ENCODE results near the gene PLPP1. TPM values are rescaled to one million over a fixed set of nuclear protein-coding genes. Genes with fewer than 3 reads are reported as not detected.
"Not testable (repeated sequence)": the region's sequence is repeated elsewhere in the genome, so short reads cannot be mapped to it uniquely, and the experiment has no call there.

Gene PLPP1
- total RNA-seq, 2 donors from 2014 or later, result 10.8 to 12.5 TPM

DNA sequence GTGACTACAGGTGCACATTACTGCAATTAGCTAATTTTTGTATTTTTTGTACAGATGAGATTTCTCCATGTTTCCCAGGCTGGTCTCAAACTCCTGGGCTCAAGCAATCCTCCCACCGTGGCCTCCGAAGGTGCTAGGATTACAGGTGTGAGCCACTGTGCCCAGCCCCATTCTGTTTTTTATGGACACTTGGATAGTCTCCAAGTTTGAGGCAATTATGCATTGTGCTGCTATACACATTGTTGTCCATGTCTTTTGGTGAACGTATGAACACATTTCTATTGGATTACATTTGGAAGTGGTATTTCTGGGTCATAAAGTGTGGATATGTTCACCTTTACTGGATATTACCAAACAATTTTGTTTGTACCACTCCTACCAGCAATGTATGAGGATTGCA is 22.4 kb upstream of the PLPP1 start:
- H3K27ac Mint-ChIP-seq, result no peak overlapping the region
- ATAC-seq (no peak), DNase-seq (ENCODE audit: low spot score in 2 of 2) (no peak)
- no peaks in the 10 kb centered on the region for H3K9me3 Mint-ChIP-seq
- H3K36me3 Mint-ChIP-seq, result no peaks in the 10 kb centered on the region

DNA sequence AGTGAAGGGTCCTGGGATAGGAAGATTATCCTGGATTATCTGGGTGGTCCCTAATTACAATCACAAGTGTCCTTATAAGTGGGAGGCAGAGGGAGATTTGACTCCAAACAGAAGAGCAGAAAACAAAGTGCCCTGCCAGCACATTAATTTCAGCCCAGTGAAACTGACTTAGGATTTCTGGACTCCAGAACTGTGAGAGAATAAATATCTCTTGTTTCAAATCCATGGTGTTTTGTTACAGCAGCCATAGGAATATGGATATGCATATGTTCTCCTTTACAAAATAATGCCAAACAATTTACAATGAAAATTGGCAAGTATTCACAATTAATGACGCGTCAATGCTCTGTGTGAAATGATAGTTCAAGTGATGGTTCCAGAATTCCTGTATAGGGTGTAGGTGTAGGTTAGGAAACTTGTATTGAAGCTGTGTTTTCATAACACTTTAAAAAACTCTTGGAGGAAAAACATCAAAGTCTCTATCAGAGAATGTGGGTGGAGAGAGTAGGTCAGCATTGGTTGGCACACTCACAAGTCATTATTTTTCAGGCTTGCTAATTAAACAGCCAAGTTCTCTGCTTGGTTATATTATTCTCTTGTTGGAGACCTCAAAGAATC is 19.9 kb upstream of the PLPP1 start:
- ATAC-seq, result no peak
- no peak for DNase-seq (ENCODE audit: low spot score in 2 of 2)
- Mint-ChIP-seq H3K36me3 (no peaks in the 10 kb centered on the region), H3K9me3 (no peaks in the 10 kb centered on the region), H3K27ac (no peak overlapping the region)

DNA sequence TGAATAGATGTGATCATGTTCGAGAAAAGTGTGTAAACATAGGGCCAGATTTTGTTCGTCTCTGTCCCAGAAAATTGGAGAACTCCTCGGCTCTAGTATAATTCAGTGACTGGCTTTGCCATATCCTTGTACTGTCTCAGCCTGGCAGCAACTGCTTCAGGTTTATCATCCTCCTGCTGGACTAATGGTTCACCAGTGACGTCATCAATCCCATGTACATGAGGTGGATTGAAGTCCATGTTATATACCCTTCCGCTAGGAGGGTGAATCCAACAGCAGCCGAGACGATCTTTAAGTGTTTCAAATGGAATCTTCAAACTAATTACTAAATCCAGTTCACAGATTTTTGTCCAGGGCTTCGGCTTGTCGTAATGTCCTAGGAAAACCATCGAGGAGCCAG is 17.1 kb upstream of the PLPP1 start:
- Mint-ChIP-seq H3K9me3 (no peaks in the 10 kb centered on the region), H3K36me3 (no peaks in the 10 kb centered on the region), H3K27ac (no peak overlapping the region)
- ATAC-seq (no peak), DNase-seq (ENCODE audit: low spot score in 2 of 2) (no peak)

DNA sequence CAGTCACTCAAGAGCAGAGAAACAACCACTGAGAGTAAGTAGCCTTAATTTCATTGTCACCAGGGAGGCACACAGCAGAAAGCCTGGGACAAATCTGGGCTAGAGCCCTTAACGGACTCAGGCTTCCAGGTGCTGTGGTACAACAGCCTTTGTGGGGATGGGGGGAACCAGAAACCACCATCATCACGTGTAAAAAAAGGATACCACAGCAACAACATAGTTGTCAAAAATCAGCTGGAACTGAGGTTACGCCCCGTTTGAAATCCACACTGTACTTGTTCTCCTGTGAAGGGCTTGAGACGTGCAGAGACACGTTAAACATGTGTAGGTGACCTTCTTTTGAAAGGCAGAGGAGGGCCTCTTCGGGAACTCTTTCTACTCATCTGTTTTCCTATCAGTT is 16.6 kb upstream of the PLPP1 start:
- no peak for DNase-seq (ENCODE audit: low spot score in 2 of 2)
- Mint-ChIP-seq H3K9me3 (no peaks in the 10 kb centered on the region), H3K36me3 (no peaks in the 10 kb centered on the region), H3K27ac (no peak overlapping the region)
- ATAC-seq, result no peak

DNA sequence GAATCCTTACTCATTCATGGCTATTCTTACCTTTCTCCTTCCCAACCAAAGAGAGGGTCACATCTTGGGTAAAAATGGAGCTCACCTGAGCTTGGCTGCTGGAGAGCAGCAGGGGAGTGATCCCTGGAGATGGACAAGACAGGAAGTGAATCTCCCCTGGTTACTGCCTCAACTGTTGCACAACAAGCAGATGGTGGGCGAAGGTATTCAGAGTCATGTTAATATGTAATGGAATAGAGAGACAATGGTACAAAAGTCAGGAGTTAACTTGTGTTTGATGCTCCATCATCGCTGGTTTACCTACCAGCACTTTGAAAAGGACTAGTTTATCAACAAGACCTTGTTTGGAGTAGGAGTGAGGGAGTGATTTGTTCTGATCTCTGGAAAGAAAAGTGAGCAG is 13.0 kb upstream of the PLPP1 start:
- DNase-seq (ENCODE audit: low spot score in 2 of 2), result no peak
- Mint-ChIP-seq H3K9me3 (no peaks in the 10 kb centered on the region), H3K36me3 (no peaks in the 10 kb centered on the region), H3K27ac (no peak overlapping the region)
- ATAC-seq, result no peak

DNA sequence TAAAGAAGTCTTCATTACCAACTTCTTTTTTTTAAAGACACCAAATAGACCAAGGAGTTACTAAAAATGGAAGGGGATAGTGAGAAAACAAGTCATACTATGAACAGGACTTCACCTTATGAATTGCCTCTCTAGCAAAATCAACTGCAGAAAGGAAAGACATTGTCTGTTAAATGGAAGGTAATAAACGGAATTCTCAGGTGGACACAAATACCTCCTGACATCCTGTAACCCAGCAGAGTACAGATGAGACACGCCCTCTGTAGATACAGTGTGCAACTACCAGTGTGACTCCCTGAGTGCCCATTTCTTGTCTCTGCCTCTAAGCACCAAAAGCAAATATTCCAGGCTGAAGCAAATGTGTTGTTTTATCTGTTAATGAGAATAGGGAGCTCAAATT is 12.2 kb upstream of the PLPP1 start:
- Mint-ChIP-seq H3K36me3 (no peaks in the 10 kb centered on the region), H3K9me3 (no peaks in the 10 kb centered on the region), H3K27ac (no peak overlapping the region)
- DNase-seq (ENCODE audit: low spot score in 2 of 2) (no peak), ATAC-seq (peak in 1 of 2 donors; percentile 57)

DNA sequence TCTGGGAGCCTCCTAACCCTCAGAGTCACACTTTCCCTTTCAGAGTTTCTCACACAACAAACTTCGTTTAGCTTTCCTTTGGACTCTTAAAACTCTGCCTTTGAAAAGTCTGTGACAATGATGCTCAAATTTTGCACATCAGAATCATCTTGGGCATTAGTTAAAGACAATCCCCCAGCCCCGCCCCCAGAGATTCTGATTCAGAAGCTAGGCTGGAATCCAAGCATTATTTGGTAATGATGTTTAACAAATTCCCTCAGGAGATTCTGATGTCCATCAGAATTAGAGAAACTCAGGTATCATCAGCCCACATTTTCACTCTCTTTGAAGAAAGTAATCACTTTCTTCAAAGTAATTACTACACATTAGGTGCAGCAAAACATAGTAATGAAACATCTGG is 9.6 kb upstream of the PLPP1 start:
- H3K27ac Mint-ChIP-seq, result no peak overlapping the region
- no peak for DNase-seq (ENCODE audit: low spot score in 2 of 2)
- H3K36me3 Mint-ChIP-seq, result no peaks in the 10 kb centered on the region
- ATAC-seq, result no peak
- H3K9me3 Mint-ChIP-seq, result no peaks in the 10 kb centered on the region

DNA sequence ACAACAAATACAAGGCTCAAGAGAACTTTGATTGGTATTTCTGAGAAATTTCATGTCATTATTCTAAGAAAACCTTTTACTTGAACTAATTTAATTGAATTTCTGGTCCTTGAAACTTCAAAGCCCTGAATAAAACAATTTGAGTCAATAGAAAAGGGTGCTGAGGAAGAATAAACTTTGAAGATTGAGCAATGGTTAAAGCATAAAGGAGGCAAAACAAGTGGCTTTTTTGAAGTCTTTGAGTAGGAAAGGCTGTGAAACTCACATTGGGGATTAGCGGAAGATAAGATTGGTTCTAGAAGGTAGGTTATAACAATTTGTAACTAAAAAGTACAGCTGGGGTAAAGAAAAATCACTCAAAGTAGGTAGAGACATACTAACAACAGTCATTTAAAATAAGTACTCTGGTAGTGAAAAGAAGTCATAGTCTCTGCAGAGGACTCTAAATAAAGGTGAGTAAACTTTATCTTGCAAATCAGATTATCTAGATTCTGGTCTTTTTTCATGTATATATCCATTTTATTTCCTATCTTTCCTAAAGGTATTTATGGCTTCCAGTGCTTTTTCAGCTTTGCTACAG is 6.4 kb upstream of the PLPP1 start:
- DNase-seq (ENCODE audit: low spot score in 2 of 2) (no peak), ATAC-seq (peak; percentile 39 to 83)
- Mint-ChIP-seq H3K27ac (peak overlapping the region in 1 of 2 donors; percentile 18), H3K9me3 (no peaks in the 10 kb centered on the region), H3K36me3 (no peaks in the 10 kb centered on the region)

DNA sequence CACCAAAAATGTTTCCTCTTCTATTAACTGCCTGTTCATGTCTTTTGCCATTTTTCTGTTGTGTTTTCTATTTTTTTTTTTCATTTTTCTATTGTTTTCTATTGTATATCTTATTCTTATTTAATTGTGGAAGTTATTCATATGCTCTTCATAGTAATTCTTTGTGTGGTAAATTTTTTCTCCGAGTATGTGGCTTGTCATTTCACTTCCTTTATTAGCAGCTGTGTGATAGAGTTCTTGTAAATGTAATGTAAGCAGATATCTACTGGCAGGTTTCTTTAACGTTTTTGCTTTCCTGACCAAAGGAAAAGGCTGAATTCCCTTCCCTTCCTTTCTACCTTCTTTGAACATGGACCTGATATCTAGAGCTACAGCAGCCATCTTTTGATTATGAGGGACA is 5.8 kb upstream of the PLPP1 start:
- no peak for ATAC-seq
- DNase-seq (ENCODE audit: low spot score in 2 of 2), result no peak
- Mint-ChIP-seq H3K36me3 (no peaks in the 10 kb centered on the region), H3K27ac (peak overlapping the region in 1 of 2 donors; percentile 18), H3K9me3 (no peaks in the 10 kb centered on the region)

DNA sequence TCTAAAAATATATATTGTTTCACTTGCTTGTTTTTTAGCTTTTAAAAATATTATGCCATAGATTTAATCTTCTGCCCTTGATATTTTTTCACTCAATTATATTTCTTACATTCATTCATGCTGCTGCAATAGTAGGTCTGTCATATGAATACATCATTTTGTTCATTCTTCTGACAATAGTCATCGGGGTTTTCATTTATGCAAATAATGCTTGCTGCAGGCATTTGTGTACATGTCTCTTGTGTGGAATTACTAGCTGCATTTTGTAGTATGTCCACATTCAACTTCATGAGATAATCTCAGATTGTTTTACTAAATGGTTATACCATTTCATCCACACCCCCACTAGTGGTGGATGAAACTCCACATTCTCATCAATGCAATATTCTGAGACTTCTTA is 5.3 kb upstream of the PLPP1 start:
- Mint-ChIP-seq H3K27ac (no peak overlapping the region), H3K9me3 (no peaks in the 10 kb centered on the region), H3K36me3 (no peaks in the 10 kb centered on the region)
- ATAC-seq, result no peak
- DNase-seq (ENCODE audit: low spot score in 2 of 2), result no peak

DNA sequence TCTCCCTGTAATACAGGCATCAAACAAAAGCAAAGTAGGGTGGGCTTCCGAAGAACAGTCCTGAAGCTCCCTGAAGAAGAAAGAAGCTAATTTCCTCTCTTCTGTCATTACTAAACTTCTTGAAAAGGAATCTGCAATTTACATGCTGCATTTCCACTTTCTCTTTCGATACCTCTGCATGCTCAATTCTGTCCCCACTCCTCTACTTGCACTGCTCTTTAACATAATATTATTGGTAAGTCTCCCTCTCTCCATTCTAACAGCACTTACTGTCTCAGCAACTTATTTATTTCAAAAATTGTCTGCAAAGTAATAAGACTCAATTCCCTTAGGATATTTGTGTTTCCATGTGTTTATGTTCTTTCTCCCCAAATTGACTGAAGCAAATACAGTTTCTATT is 3.9 kb upstream of the PLPP1 start:
- no peaks in the 10 kb centered on the region for H3K9me3 Mint-ChIP-seq
- no peaks in the 10 kb centered on the region for H3K36me3 Mint-ChIP-seq
- DNase-seq (ENCODE audit: low spot score in 2 of 2), result no peak
- no peak for ATAC-seq
- H3K27ac Mint-ChIP-seq, result peak overlapping the region in 1 of 2 donors; percentile 52

DNA sequence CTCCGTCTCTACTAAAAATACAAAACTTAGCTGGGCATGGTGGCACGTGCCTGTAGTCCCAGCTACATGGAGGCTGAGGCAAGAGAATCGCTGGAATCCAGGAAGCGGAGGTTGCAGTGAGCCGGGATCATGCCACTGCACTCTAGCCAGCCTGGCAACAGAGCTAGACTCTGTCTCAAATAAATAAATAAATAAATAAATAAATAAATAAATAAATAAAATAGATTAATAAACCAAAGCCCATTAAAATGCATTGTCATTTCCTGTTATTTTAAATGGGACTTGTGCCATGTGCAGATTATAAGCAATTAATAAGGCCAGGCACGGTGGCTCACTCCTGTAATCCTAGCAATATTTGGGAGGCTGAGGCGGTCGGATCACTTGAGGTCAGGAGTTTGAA is 2.6 kb upstream of the PLPP1 start:
- not testable (repeated sequence) for ATAC-seq; DNase-seq (ENCODE audit: low spot score in 2 of 2); H3K36me3 Mint-ChIP-seq; H3K9me3 Mint-ChIP-seq; H3K27ac Mint-ChIP-seq

DNA sequence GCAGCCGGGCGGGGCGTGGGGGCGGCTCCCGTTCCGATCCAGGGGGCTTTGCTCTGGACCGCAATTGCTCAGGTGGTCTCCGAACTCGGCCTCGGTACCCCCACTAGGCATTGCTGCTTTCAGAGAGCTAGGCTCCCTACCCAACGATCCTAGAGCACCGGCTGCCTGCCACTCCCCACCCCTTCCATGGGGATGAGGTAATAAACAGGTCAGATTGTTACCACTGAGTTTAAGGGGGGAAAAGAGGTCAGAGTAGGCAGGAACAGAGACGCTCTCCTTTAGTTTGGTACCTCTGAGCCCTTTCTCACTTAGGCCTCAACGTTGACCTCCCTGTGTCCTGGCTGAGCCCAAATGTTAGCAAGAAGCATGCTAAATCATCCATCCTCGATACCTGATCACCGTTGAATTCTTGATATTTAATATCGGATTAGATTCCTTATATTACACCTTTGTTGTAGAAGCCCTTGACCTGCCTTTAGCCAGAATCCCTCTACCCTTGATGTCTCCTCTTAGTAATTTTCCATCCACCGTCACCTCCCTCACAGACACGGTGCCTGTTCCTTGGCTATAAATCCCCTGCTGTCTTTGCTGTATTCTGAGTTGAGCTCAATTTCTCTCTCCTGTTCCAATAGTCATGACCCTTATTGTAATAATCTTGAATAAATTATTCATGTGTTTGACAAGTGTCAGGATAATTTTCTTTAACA is 588 bp upstream of the PLPP1 start:
- peaks cover 0 to 3% of the 10 kb centered on the region in 2 donors for H3K36me3 Mint-ChIP-seq
- no peaks in the 10 kb centered on the region for H3K9me3 Mint-ChIP-seq
- DNase-seq (ENCODE audit: low spot score in 2 of 2) (no peak), ATAC-seq (peak in 1 of 2 donors; percentile 21)
- H3K27ac Mint-ChIP-seq, result peak overlapping the region; percentile 17 to 89

DNA sequence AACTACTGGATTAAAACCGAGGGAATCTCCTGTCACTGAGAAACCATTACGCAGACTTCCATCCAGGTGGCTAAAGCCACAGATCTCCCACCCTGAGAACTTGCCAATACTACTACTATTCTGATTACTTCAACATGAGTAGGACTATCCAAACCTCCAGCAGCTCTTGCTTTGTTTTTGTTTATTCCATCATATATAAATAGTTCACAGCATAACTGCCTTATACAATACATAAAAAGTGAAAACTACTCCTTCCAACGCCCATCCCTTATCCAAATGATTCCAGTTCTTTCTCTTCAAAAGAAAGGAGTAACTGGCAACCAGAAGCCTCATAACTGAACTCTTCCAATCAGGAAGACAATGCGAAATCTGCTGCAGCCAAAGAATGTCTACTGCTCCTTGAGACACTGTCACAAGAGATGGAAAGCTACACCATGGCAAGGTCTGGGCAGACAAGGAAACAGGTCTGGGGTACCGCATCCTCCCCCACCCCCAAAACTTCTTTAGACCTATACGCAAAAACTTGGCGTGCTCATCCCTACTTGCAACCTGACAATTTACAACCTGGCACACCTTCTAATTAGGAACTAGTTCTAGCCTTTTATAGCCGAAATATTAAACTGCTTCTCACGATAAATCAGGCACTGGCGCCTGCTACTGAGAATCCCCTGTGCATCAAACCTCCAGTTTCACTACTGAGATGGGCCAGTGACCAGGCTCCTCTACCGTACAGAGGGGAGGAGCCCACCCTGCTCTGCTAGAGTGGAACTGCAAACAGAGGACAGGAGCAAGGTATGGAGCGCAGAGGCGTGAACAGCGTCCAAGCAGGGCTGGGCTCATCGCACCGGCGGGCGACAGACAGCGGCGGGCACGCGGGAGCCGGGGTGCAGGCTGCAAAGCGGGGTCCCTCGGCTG is 986 bp downstream of the PLPP1 start:
- no peak for DNase-seq (ENCODE audit: low spot score in 2 of 2)
- ATAC-seq, result peak; percentile 39 to 49
- peak overlapping the region; percentile 74 to 89 for H3K27ac Mint-ChIP-seq
- H3K9me3 Mint-ChIP-seq, result no peaks in the 10 kb centered on the region
- H3K36me3 Mint-ChIP-seq, result peaks cover 0 to 5% of the 10 kb centered on the region in 2 donors

DNA sequence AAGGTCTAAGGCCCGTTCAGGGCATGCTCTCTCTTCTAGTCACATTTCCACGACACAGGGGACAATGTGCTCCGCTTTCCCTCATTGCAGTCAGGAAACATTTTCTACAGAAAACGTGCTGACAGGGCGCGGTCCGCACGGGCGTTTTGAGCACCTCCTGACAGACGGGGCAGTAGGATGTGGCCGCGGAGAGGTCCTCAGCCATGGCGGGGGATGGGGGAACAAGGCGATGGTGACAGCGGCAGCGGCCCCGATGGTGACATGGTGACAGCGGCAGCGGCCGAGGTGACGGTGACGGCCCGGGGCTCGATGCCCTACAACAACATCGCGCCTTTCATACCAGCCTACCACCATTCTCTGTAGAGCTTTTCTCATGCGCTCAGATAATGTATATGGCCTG is 4.1 kb downstream of the PLPP1 start:
- Mint-ChIP-seq H3K9me3 (no peaks in the 10 kb centered on the region), H3K27ac (no peak overlapping the region), H3K36me3 (peaks cover 0 to 5% of the 10 kb centered on the region in 2 donors)
- no peak for DNase-seq (ENCODE audit: low spot score in 2 of 2)
- no peak for ATAC-seq

DNA sequence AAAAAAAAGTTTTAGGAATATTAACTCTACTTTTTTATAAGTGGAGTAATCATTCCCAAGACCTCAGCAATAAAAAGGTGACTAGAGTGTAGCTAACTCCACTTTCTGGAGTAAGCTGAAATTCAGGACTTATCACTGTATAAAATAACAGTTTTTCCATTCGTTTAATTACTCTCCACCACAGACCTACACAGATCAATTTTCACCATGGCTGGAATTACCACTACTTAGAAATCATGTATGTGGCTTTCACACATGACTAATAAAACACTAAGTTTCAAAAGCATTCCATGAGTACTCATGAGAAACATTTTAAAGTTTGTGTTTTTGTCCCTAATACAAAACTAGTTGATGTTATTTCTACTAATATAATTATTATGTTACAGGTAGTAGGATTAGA is 9.9 kb downstream of the PLPP1 start:
- no peaks in the 10 kb centered on the region for H3K9me3 Mint-ChIP-seq
- H3K27ac Mint-ChIP-seq, result no peak overlapping the region
- no peak for DNase-seq (ENCODE audit: low spot score in 2 of 2)
- peak; percentile 45 to 87 for ATAC-seq
- no peaks in the 10 kb centered on the region for H3K36me3 Mint-ChIP-seq

DNA sequence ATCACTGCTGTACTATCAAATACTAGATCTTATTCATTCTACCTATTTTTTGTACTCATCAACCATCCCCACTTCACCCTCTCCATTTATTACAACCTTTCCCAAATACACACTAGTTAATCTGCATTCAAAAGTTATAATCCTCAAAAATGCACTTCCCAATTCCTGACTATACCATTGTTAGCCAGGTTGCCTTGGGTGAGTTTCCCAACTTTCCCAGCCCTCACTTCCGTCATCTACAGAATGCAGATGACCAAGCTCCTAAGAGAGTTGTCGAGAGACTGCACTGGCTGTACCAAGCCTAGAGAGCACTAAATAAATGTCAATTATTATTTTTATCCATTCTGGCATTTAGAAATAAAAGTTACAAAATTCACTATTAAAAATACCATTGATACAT is 11.5 kb downstream of the PLPP1 start:
- Mint-ChIP-seq H3K36me3 (no peaks in the 10 kb centered on the region), H3K9me3 (no peaks in the 10 kb centered on the region), H3K27ac (no peak overlapping the region)
- no peak for ATAC-seq
- no peak for DNase-seq (ENCODE audit: low spot score in 2 of 2)
